GM18517 (cell line): Measurements from ENCODE around the gene MAGIX.
"Not testable (repeated sequence)": the region's sequence is repeated elsewhere in the genome, so short reads cannot be mapped to it uniquely, and the experiment has no call there.

Experiments used
- ATAC-seq: cut with Tn5 transposase; IDR thresholded peaks from one replicate; pipeline ENCODE4 v1.9.1; 2021; ENCODE audit warnings: mild to moderate bottlenecking, moderate library complexity; ENCODE audit not compliant: unreplicated experiment

Gene MAGIX

GRCh38 chrX:49157194-49157593 lies 5.4 kb upstream of the MAGIX start:
- no peak for ATAC-seq

- no peak for ATAC-seq
Measured at GRCh38 chrX:49160908-49161307, 1.6 kb upstream of the MAGIX start.

GRCh38 chrX:49161632-49162031 lies 926 bp upstream of the MAGIX start:
- no peak for ATAC-seq

GRCh38 chrX:49163555-49164419 lies 1.2 kb downstream of the MAGIX start:
- ATAC-seq, result peak; percentile 45

GRCh38 chrX:49164589-49165360 lies 2.2 kb downstream of the MAGIX start:
- ATAC-seq, result no peak

GRCh38 chrX:49165901-49166881 lies 3.6 kb downstream of the MAGIX start:
- ATAC-seq, result peak; percentile 52

- ATAC-seq, result peak; percentile 16
Measured at GRCh38 chrX:49166914-49167739, 4.6 kb downstream of the MAGIX start.

- ATAC-seq, result no peak
Measured at GRCh38 chrX:49167740-49168108, 5.2 kb downstream of the MAGIX start.

GRCh38 chrX:49171752-49172279 lies 9.3 kb downstream of the MAGIX start, which contains the start of gene PLP2:
TSS of gene PLP2 (plus strand) at chrX:49171898. CDS start at chrX:49172001, 103 bp downstream.
- no peak for ATAC-seq

GRCh38 chrX:49172280-49172780 lies 9.8 kb downstream of the MAGIX start:
- ATAC-seq, result peak; percentile 63

GRCh38 chrX:49173544-49173943 lies 11.0 kb downstream of the MAGIX start:
- ATAC-seq, result not testable (repeated sequence)

- no peak for ATAC-seq
Measured at GRCh38 chrX:49174723-49175122, 12.2 kb downstream of the MAGIX start.

- ATAC-seq, result no peak
Measured at GRCh38 chrX:49175435-49176274, 13.1 kb downstream of the MAGIX start.

- no peak for ATAC-seq
Measured at GRCh38 chrX:49176421-49177326, 14.1 kb downstream of the MAGIX start.

GRCh38 chrX:49177338-49177833 lies 14.8 kb downstream of the MAGIX start:
- no peak for ATAC-seq

- ATAC-seq, result no peak
Measured at GRCh38 chrX:49177873-49178480, 15.4 kb downstream of the MAGIX start.

GRCh38 chrX:49178537-49178936 lies 16.0 kb downstream of the MAGIX start:
- ATAC-seq, result no peak
